Left hindlimb (tissue), 1 donor: ENCODE data around the gene NDUFA6.
"Not testable (repeated sequence)": the region's sequence is repeated elsewhere in the genome, so short reads cannot be mapped to it uniquely, and the experiment has no call there.

ENCODE experiments used
- DNase-seq: peaks from one replicate; pipeline ENCODE4 v3.0.0-alpha.2; 2018

Gene NDUFA6

GRCh38 chr22:42090596-42091454, at the start of gene NDUFA6:
Gene NDUFA6 (minus strand): TSS chr22:42090772. CDS start chr22:42090744, 28 bp downstream.
- peak; percentile 99 for DNase-seq

GRCh38 chr22:42140153-42140552, 49.6 kb upstream of the NDUFA6 start:
- DNase-seq, result not testable (repeated sequence)

GRCh38 chr22:42139508-42139907, 48.9 kb upstream of the NDUFA6 start:
- not testable (repeated sequence) for DNase-seq

- no peak for DNase-seq
Observed at GRCh38 chr22:42138972-42139371, 48.4 kb upstream of the NDUFA6 start.

- no peak for DNase-seq
Observed at GRCh38 chr22:42138122-42138770, 47.7 kb upstream of the NDUFA6 start.

GRCh38 chr22:42135688-42136087, 45.1 kb upstream of the NDUFA6 start:
- DNase-seq, result not testable (repeated sequence)

GRCh38 chr22:42134100-42135020, 43.8 kb upstream of the NDUFA6 start:
- no peak for DNase-seq

GRCh38 chr22:42132457-42132856, 41.9 kb upstream of the NDUFA6 start:
- DNase-seq, result no peak

GRCh38 chr22:42131562-42131961, 41.0 kb upstream of the NDUFA6 start:
- DNase-seq, result no peak

- not testable (repeated sequence) for DNase-seq
Observed at GRCh38 chr22:42130639-42131431, 40.3 kb upstream of the NDUFA6 start, which contains the start of gene CYP2D6. Gene CYP2D6 (minus strand): TSS chr22:42130810. CDS start chr22:42130791, 19 bp downstream.

- not testable (repeated sequence) for DNase-seq
Observed at GRCh38 chr22:42130182-42130581, 39.6 kb upstream of the NDUFA6 start.

- not testable (repeated sequence) for DNase-seq
Observed at GRCh38 chr22:42128776-42129694, 38.5 kb upstream of the NDUFA6 start.

- DNase-seq, result not testable (repeated sequence)
Observed at GRCh38 chr22:42128007-42128406, 37.4 kb upstream of the NDUFA6 start.

GRCh38 chr22:42127606-42128005, 37.0 kb upstream of the NDUFA6 start:
- DNase-seq, result no peak

- DNase-seq, result not testable (repeated sequence)
Observed at GRCh38 chr22:42123529-42123928, 33.0 kb upstream of the NDUFA6 start.

GRCh38 chr22:42120231-42121021, 29.9 kb upstream of the NDUFA6 start:
- DNase-seq, result not testable (repeated sequence)

- DNase-seq, result no peak
Observed at GRCh38 chr22:42116848-42117424, 26.4 kb upstream of the NDUFA6 start.

- DNase-seq, result not testable (repeated sequence)
Observed at GRCh38 chr22:42115420-42115830, 24.9 kb upstream of the NDUFA6 start.

- DNase-seq, result no peak
Observed at GRCh38 chr22:42114721-42115120, 24.1 kb upstream of the NDUFA6 start.
